ENCODE measurements around the gene BIRC5. TPM values are rescaled to one million over a fixed set of nuclear protein-coding genes. Genes with fewer than 3 reads are reported as not detected.
A peak's percentile ranks its signal among the peaks of the same experiment; 100 is the strongest.

BIRC5 gene
- total RNA-seq, 2 donors from 2014 or later: 15.2 to 77.1 TPM

GRCh38 chr17:78237401-78238012 lies 23.5 kb downstream of the BIRC5 start:
- Histone ChIP-seq H3K9me3 (no peaks in the 10 kb centered on the region), H3K4me3 (no peak overlapping the region), H3K9ac (ENCODE audit: low read depth in 2 of 2, low read length in 2 of 2) (peak overlapping the region in 1 of 2 donors; percentile 24), H3K27me3 (peaks cover 7% of the 10 kb centered on the region), H3K4me1 (no peaks in the 10 kb centered on the region), H3K27ac (no peak overlapping the region), H3K36me3 (no peaks in the 10 kb centered on the region)
- no peak for TF ChIP-seq CTCF (IDR thresholded peaks at IDR 0.05)
- intact Hi-C loops (cut with DNase I): no loop called here
- no peak for DNase-seq

GRCh38 chr17:78238823-78239488 lies 24.9 kb downstream of the BIRC5 start:
- no peaks in the 10 kb centered on the region for H3K9me3 ChIP-seq
- TF ChIP-seq CTCF (IDR thresholded peaks at IDR 0.05): no peak
- H3K9ac ChIP-seq (ENCODE audit: low read depth in 2 of 2, low read length in 2 of 2): no peak overlapping the region
- no peaks in the 10 kb centered on the region for H3K4me1 ChIP-seq
- no peak for DNase-seq
- no peaks in the 10 kb centered on the region for H3K36me3 ChIP-seq
- H3K4me3 ChIP-seq: no peak overlapping the region
- intact Hi-C loops (cut with DNase I): no loop called here
- H3K27me3 ChIP-seq: no peaks in the 10 kb centered on the region
- no peak overlapping the region for H3K27ac ChIP-seq

- H3K9ac ChIP-seq (ENCODE audit: low read depth in 2 of 2, low read length in 2 of 2): no peak overlapping the region
- no peak for DNase-seq
- H3K27ac ChIP-seq: no peak overlapping the region
- TF ChIP-seq CTCF (IDR thresholded peaks at IDR 0.05): no peak
- H3K4me1 ChIP-seq: no peaks in the 10 kb centered on the region
- no peaks in the 10 kb centered on the region for H3K27me3 ChIP-seq
- H3K4me3 ChIP-seq: no peak overlapping the region
- intact Hi-C loops (cut with DNase I): no loop called here
- no peaks in the 10 kb centered on the region for H3K36me3 ChIP-seq
- H3K9me3 ChIP-seq: no peaks in the 10 kb centered on the region
Measured at GRCh38 chr17:78239489-78239931, 25.5 kb downstream of the BIRC5 start.

- Histone ChIP-seq H3K27ac (no peak overlapping the region), H3K36me3 (no peaks in the 10 kb centered on the region), H3K27me3 (no peaks in the 10 kb centered on the region), H3K9me3 (no peaks in the 10 kb centered on the region), H3K4me3 (no peak overlapping the region), H3K9ac (ENCODE audit: low read depth in 2 of 2, low read length in 2 of 2) (no peak overlapping the region), H3K4me1 (no peaks in the 10 kb centered on the region)
- no peak for DNase-seq
- TF ChIP-seq CTCF (IDR thresholded peaks at IDR 0.05): no peak
- intact Hi-C loops (cut with DNase I): no loop called here
Measured at GRCh38 chr17:78240012-78240655, 26.1 kb downstream of the BIRC5 start.

GRCh38 chr17:78240839-78241238 lies 26.8 kb downstream of the BIRC5 start:
- no peak for TF ChIP-seq CTCF (IDR thresholded peaks at IDR 0.05)
- no peaks in the 10 kb centered on the region for H3K9me3 ChIP-seq
- no peak overlapping the region for H3K9ac ChIP-seq (ENCODE audit: low read depth in 2 of 2, low read length in 2 of 2)
- H3K36me3 ChIP-seq: no peaks in the 10 kb centered on the region
- no peak for DNase-seq
- no peaks in the 10 kb centered on the region for H3K4me1 ChIP-seq
- no peak overlapping the region for H3K27ac ChIP-seq
- intact Hi-C loops (cut with DNase I): no loop called here
- no peak overlapping the region for H3K4me3 ChIP-seq
- H3K27me3 ChIP-seq: no peaks in the 10 kb centered on the region

Measured in colonic mucosa (tissue), 4 donors.